ENCODE measurements around the gene IER3. TPM values are rescaled to one million over a fixed set of nuclear protein-coding genes. Genes with fewer than 3 reads are reported as not detected.

IER3 gene
- polyA plus RNA-seq, 1 of the 3 experiments (the other 2 are of a cell fraction), result 12.9 TPM

- TF ChIP-seq CTCF (IDR thresholded peaks at IDR 0.05), result no peak
- no peak for TF ChIP-seq ZBTB33 (IDR thresholded peaks at IDR 0.05; ENCODE audit: borderline replicate concordance, low read depth)
- no peak for TF ChIP-seq USF1 (IDR thresholded peaks at IDR 0.05; ENCODE audit: borderline replicate concordance, low read depth)
- TF ChIP-seq MXI1 (IDR thresholded peaks at IDR 0.05; ENCODE audit: low read depth, low read length), result no peak
These were observed 49.3 kb upstream of the IER3 start (continued) for GRCh38 chr6:30793521-30794194.

- Histone ChIP-seq H3K9me2 (no peaks in the 10 kb centered on the region), H3K9ac (no peak overlapping the region), H3K4me1 (ENCODE audit: control insufficient read depth in 1 of 2, insufficient read depth in 2 of 2, low read depth in 1 of 2, low read length in 1 of 2) (peaks cover 0 to 8% of the 10 kb centered on the region in 2 experiments; a peak in 1 of 4 replicates), H3K9me3 (no peaks in the 10 kb centered on the region), H3K27ac (ENCODE audit: low read depth in 2 of 2, low read length in 1 of 2) (0 out of 4 replicates have a peak overlapping the region, but pooled peaks of 1 of the 2 experiments have one; percentile 65), H2AFZ (ENCODE audit: low read depth) (no peak overlapping the region), H3K36me3 (replicated peaks in 1 of 2; ENCODE audit: control insufficient read depth in 1 of 2, insufficient read depth in 2 of 2, low read length in 1 of 2) (no peaks in the 10 kb centered on the region), H3F3A (replicated peaks; ENCODE audit: insufficient read depth) (no peaks in the 10 kb centered on the region), H4K20me1 (ENCODE audit: insufficient read depth) (no peaks in the 10 kb centered on the region), H3K4me2 (no peak overlapping the region), H3K4me3 (ENCODE audit: low read depth in 2 of 2, low read length in 1 of 2) (no peak overlapping the region), H3K27me3 (ENCODE audit: insufficient read depth) (no peaks in the 10 kb centered on the region), H3K79me2 (ENCODE audit: insufficient read depth) (no peaks in the 10 kb centered on the region)
- ChIA-PET POLR2A (no interaction called here), CTCF (no interaction called here)
- WGBS (ENCODE audit: low lambda C conversion rate), result 81% methylated on average over 2 of the region's 2 CpGs
- no peak for DNase-seq
- TF ChIP-seq ELF1 (IDR thresholded peaks at IDR 0.05), result no peak
- no peak for TF ChIP-seq MEF2A (IDR thresholded peaks at IDR 0.05; ENCODE audit: borderline replicate concordance, low read depth)
- no peak for TF ChIP-seq FOXM1 (IDR thresholded peaks at IDR 0.05; ENCODE audit: low read depth)
- TF ChIP-seq REST (IDR thresholded peaks at IDR 0.05; ENCODE audit: low read depth, low read length), result no peak
- no peak for TF ChIP-seq JUND (IDR thresholded peaks at IDR 0.05)
- no peak for TF ChIP-seq GATA2 (CRISPR knock-in tag; IDR thresholded peaks at IDR 0.05)
- no peak for TF ChIP-seq IRF3 (IDR thresholded peaks at IDR 0.05; ENCODE audit: low read depth, low read length)
- no peak for TF ChIP-seq ZBTB33 (IDR thresholded peaks at IDR 0.05; ENCODE audit: borderline replicate concordance, low read depth)
- TF ChIP-seq SIN3A (IDR thresholded peaks at IDR 0.05; ENCODE audit: borderline replicate concordance, low read depth, low read length), result no peak
- TF ChIP-seq POLR2AphosphoS5 (IDR thresholded peaks at IDR 0.05; ENCODE audit: low read depth, low read length), result no peak
- no peak for TF ChIP-seq FOXJ3 (CRISPR knock-in tag; IDR thresholded peaks at IDR 0.05)
- TF ChIP-seq EZH2phosphoT487 (IDR thresholded peaks at IDR 0.05; ENCODE audit: borderline replicate concordance, low read depth), result no peak
- TF ChIP-seq TEAD4 (IDR thresholded peaks at IDR 0.05; ENCODE audit: borderline replicate concordance, insufficient read depth), result no peak
- no peak for TF ChIP-seq CHD2 (IDR thresholded peaks at IDR 0.05; ENCODE audit: low read length, partially characterized antibody)
These were observed 48.4 kb upstream of the IER3 start for GRCh38 chr6:30792786-30793185.
